ENCODE data around the gene FAM168B. TPM values are rescaled to one million over a fixed set of nuclear protein-coding genes. Genes with fewer than 3 reads are reported as not detected.
"Not testable (repeated sequence)": the region's sequence is repeated elsewhere in the genome, so short reads cannot be mapped to it uniquely, and the experiment has no call there.

Gene FAM168B
- polyA plus RNA-seq, 1 of the 3 experiments (the other 2 are of a cell fraction) = 72.7 TPM

- CTCF ChIA-PET = no interaction called here
- no peak overlapping the region for H3K9ac ChIP-seq
- peaks cover 89% of the 10 kb centered on the region for H4K20me1 ChIP-seq (ENCODE audit: insufficient read depth)
- H3K9me3 ChIP-seq = no peaks in the 10 kb centered on the region
- H3K9me2 ChIP-seq = no peaks in the 10 kb centered on the region
- TF ChIP-seq NFIC (IDR thresholded peaks at IDR 0.05; ENCODE audit: borderline replicate concordance) = no peak
- no peak for TF ChIP-seq SIN3A (IDR thresholded peaks at IDR 0.05; ENCODE audit: borderline replicate concordance, low read depth, low read length)
- no peak for TF ChIP-seq YY1 (IDR thresholded peaks at IDR 0.05; ENCODE audit: low read depth)
- TF ChIP-seq RXRA (IDR thresholded peaks at IDR 0.05; ENCODE audit: borderline replicate concordance, low read depth) = no peak
- TF ChIP-seq, protein P1, sequence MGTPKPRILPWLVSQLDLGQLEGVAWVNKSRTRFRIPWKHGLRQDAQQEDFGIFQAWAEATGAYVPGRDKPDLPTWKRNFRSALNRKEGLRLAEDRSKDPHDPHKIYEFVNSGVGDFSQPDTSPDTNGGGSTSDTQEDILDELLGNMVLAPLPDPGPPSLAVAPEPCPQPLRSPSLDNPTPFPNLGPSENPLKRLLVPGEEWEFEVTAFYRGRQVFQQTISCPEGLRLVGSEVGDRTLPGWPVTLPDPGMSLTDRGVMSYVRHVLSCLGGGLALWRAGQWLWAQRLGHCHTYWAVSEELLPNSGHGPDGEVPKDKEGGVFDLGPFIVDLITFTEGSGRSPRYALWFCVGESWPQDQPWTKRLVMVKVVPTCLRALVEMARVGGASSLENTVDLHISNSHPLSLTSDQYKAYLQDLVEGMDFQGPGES (IDR thresholded peaks at IDR 0.05; ENCODE audit: low read depth, low read length) = no peak
- no peak for TF ChIP-seq USF2 (IDR thresholded peaks at IDR 0.05; ENCODE audit: borderline replicate concordance, low read depth, low read length)
- TF ChIP-seq FOXJ3 (CRISPR knock-in tag; IDR thresholded peaks at IDR 0.05) = no peak
- TF ChIP-seq ELF1 (IDR thresholded peaks at IDR 0.05) = no peak
- H2AFZ ChIP-seq (ENCODE audit: low read depth) = no peak overlapping the region
- peaks cover 0 to 5% of the 10 kb centered on the region in 2 experiments; a peak in 1 of 4 replicates for H3K4me1 ChIP-seq (ENCODE audit: control insufficient read depth in 1 of 2, insufficient read depth in 2 of 2, low read depth in 1 of 2, low read length in 1 of 2)
- H3K36me3 ChIP-seq (replicated peaks in 1 of 2; ENCODE audit: control insufficient read depth in 1 of 2, insufficient read depth in 2 of 2, low read length in 1 of 2) = peaks cover 56 to 76% of the 10 kb centered on the region in 2 experiments
- H3K4me3 ChIP-seq (ENCODE audit: low read depth in 2 of 2, low read length in 1 of 2) = no peak overlapping the region
- 96% methylated on average over 11 of the region's 11 CpGs for WGBS (ENCODE audit: low lambda C conversion rate)
- H3K4me2 ChIP-seq = no peak overlapping the region
- no peak overlapping the region; a peak in 1 of 4 replicates for H3K27ac ChIP-seq (ENCODE audit: low read depth in 2 of 2, low read length in 1 of 2)
- H3K27me3 ChIP-seq (ENCODE audit: insufficient read depth) = no peaks in the 10 kb centered on the region
- H3F3A ChIP-seq (replicated peaks; ENCODE audit: insufficient read depth) = no peaks in the 10 kb centered on the region
- POLR2A ChIA-PET = no interaction called here
- no peak for DNase-seq
- peaks cover 99% of the 10 kb centered on the region for H3K79me2 ChIP-seq (ENCODE audit: insufficient read depth)
Measured at GRCh38 chr2:131077182-131077846, 15.9 kb downstream of the FAM168B start.

GRCh38 chr2:131076707-131077106, 16.6 kb downstream of the FAM168B start:
- WGBS (ENCODE audit: low lambda C conversion rate) = 94% methylated on average over 5 of the region's 5 CpGs
- Histone ChIP-seq H3F3A (replicated peaks; ENCODE audit: insufficient read depth) (no peaks in the 10 kb centered on the region), H3K4me3 (ENCODE audit: low read depth in 2 of 2, low read length in 1 of 2) (no peak overlapping the region), H3K27me3 (ENCODE audit: insufficient read depth) (no peaks in the 10 kb centered on the region), H2AFZ (ENCODE audit: low read depth) (no peak overlapping the region), H3K4me2 (no peak overlapping the region), H3K36me3 (replicated peaks in 1 of 2; ENCODE audit: control insufficient read depth in 1 of 2, insufficient read depth in 2 of 2, low read length in 1 of 2) (peaks cover 53 to 72% of the 10 kb centered on the region in 2 experiments), H3K79me2 (ENCODE audit: insufficient read depth) (peaks cover 97% of the 10 kb centered on the region), H4K20me1 (ENCODE audit: insufficient read depth) (peaks cover 87% of the 10 kb centered on the region), H3K27ac (ENCODE audit: low read depth in 2 of 2, low read length in 1 of 2) (no peak overlapping the region), H3K4me1 (ENCODE audit: control insufficient read depth in 1 of 2, insufficient read depth in 2 of 2, low read depth in 1 of 2, low read length in 1 of 2) (peaks cover 0 to 5% of the 10 kb centered on the region in 2 experiments; a peak in 1 of 4 replicates), H3K9me2 (no peaks in the 10 kb centered on the region), H3K9ac (no peak overlapping the region), H3K9me3 (no peaks in the 10 kb centered on the region)
- POLR2A ChIA-PET = no interaction called here
- DNase-seq = no peak
- CTCF ChIA-PET = no interaction called here
- TF ChIP-seq EP300 (IDR thresholded peaks at IDR 0.05; ENCODE audit: borderline replicate concordance in 1 of 2, low read depth in 1 of 2, low read length in 1 of 2) (no peak), REST (IDR thresholded peaks at IDR 0.05; ENCODE audit: low read depth, low read length) (no peak), FOSL2 (IDR thresholded peaks at IDR 0.05; ENCODE audit: borderline replicate concordance, low read depth) (no peak), MEF2A (IDR thresholded peaks at IDR 0.05; ENCODE audit: borderline replicate concordance, low read depth) (no peak), GABPA (IDR thresholded peaks at IDR 0.05; ENCODE audit: low read depth) (no peak), EZH2phosphoT487 (IDR thresholded peaks at IDR 0.05; ENCODE audit: borderline replicate concordance, low read depth) (no peak), SMC3 (IDR thresholded peaks at IDR 0.05; ENCODE audit: low read depth, low read length) (no peak), POLR2AphosphoS5 (IDR thresholded peaks at IDR 0.05; ENCODE audit: low read depth, low read length) (no peak), RXRA (IDR thresholded peaks at IDR 0.05; ENCODE audit: borderline replicate concordance, low read depth) (no peak), FOXJ3 (CRISPR knock-in tag; IDR thresholded peaks at IDR 0.05) (no peak), RFX5 (IDR thresholded peaks at IDR 0.05; ENCODE audit: low read length) (no peak), RAD21 (IDR thresholded peaks at IDR 0.05; ENCODE audit: low read length) (no peak)

GRCh38 chr2:131075578-131075977, 17.7 kb downstream of the FAM168B start:
- DNase-seq; H3K4me1 ChIP-seq (ENCODE audit: control insufficient read depth in 1 of 2, insufficient read depth in 2 of 2, low read depth in 1 of 2, low read length in 1 of 2); H3K27ac ChIP-seq (ENCODE audit: low read depth in 2 of 2, low read length in 1 of 2); H3K9me3 ChIP-seq; H3K27me3 ChIP-seq (ENCODE audit: insufficient read depth); H3K4me2 ChIP-seq; CTCF ChIA-PET; POLR2A ChIA-PET; H2AFZ ChIP-seq (ENCODE audit: low read depth); H3K9me2 ChIP-seq; H3K9ac ChIP-seq; H3K4me3 ChIP-seq (ENCODE audit: low read depth in 2 of 2, low read length in 1 of 2); H3F3A ChIP-seq (replicated peaks; ENCODE audit: insufficient read depth): not testable (repeated sequence)
- Histone ChIP-seq H3K79me2 (ENCODE audit: insufficient read depth) (peaks cover 97% of the 10 kb centered on the region), H4K20me1 (ENCODE audit: insufficient read depth) (peaks cover 90% of the 10 kb centered on the region), H3K36me3 (replicated peaks in 1 of 2; ENCODE audit: control insufficient read depth in 1 of 2, insufficient read depth in 2 of 2, low read length in 1 of 2) (peaks cover 55 to 72% of the 10 kb centered on the region in 2 experiments)
- 98% methylated on average over 15 of the region's 15 CpGs for WGBS (ENCODE audit: low lambda C conversion rate)

All from SK-N-SH (cell line).